ENCODE data around the gene APOBEC4. TPM values are rescaled to one million over a fixed set of nuclear protein-coding genes. Genes with fewer than 3 reads are reported as not detected.

The APOBEC4 gene
- total and polyA plus RNA-seq, 2 of the 13 experiments (the other 11 are each of a cell fraction or from before 2014, with no cell fraction given) = not detected

- 0 out of 2 replicates have a peak, but pooled peaks have one; percentile 24 for TF ChIP-seq PAXIP1 (CRISPR knock-in tag; conservative IDR thresholded peaks at IDR 0.05)
- TF ChIP-seq MAZ (IDR thresholded peaks at IDR 0.05; ENCODE audit: borderline replicate concordance, low read depth, low read length) = no peak
- TF ChIP-seq MAZ (CRISPR knock-in tag; IDR thresholded peaks at IDR 0.05; ENCODE audit: low read depth) = no peak
- TF ChIP-seq ATAD3A (CRISPR knock-in tag; IDR thresholded peaks at IDR 0.05) = no peak
- TF ChIP-seq ZNF142 (CRISPR knock-in tag; IDR thresholded peaks at IDR 0.05) = no peak
- TF ChIP-seq TFDP2 (CRISPR knock-in tag; IDR thresholded peaks at IDR 0.05) = no peak
- TF ChIP-seq ZBTB10 (CRISPR knock-in tag; IDR thresholded peaks at IDR 0.05; ENCODE audit: borderline replicate concordance) = no peak
- no peak for TF ChIP-seq IKZF1 (IDR thresholded peaks at IDR 0.05)
- TF ChIP-seq ZNF841 (CRISPR knock-in tag; IDR thresholded peaks at IDR 0.05; ENCODE audit: borderline replicate concordance) = no peak
- TF ChIP-seq MTA3 (CRISPR knock-in tag; IDR thresholded peaks at IDR 0.05) = no peak
- TF ChIP-seq ARID3A (IDR thresholded peaks at IDR 0.05; ENCODE audit: low read depth, low read length) = 0 out of 2 replicates have a peak, but pooled peaks have one; percentile 15
- no peak for TF ChIP-seq SCMH1 (CRISPR knock-in tag; IDR thresholded peaks at IDR 0.05; ENCODE audit: borderline replicate concordance)
- no peak for TF ChIP-seq ELF3 (CRISPR knock-in tag; IDR thresholded peaks at IDR 0.05)
- TF ChIP-seq ZNF850 (CRISPR knock-in tag; conservative IDR thresholded peaks at IDR 0.05) = no peak
- no peak for TF ChIP-seq EED (CRISPR knock-in tag; IDR thresholded peaks at IDR 0.05)
Measured at GRCh38 chr1:183640193-183640592, 12.9 kb downstream of the APOBEC4 start (continued).
